Measurements from ENCODE around the gene PMP22.
A peak's percentile ranks its signal among the peaks of the same experiment; 100 is the strongest.

Gene PMP22

GRCh38 chr17:15265131-15265530, at the start of gene PMP22:
PMP22 (minus strand) TSS chr17:15265326; CDS start chr17:15260727, 4,599 bp downstream.
- no peak for FAIRE-seq
- DNase-seq (ENCODE audit: low spot score), result no peak

DNA sequence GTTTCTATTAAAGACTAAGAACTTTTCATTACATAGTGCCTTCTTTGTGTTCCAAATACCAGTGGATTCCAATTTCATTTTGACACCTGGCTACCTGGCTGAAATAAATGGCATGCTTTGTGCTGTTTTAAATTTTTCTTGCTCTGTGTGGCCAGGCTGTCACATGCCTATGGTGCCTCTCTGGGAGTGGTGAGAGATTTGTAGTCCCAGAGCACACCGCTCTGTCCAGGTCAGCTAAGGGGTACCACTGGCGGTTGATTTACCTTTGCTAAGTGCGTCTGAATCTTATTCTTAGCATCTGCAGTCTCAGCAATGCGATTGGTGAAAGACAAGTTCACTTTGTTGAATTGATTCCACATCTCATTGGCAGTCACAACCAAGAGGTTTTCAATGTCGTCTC, 46.9 kb upstream of the PMP22 start:
- FAIRE-seq, result no peak

DNA sequence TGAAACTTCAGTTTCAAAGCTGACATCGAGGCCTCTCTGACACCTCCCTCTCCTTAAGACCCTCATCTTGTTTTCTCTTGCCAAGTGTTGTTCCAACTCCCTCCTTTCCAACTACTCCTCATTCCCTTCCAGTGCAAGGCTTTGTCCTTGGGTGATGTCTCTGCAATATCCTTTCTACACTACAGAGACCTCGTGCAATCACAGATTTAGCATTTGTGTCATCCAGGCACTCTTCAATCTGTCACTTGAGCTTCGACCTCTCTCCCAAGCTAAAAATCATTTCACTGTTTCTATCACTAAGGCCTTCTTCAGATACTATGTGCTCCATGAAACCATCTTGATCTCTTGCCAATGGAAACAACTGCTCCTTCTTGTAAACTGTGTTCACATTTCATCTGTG, 44.7 kb upstream of the PMP22 start:
- DNase-seq (ENCODE audit: low spot score), result no peak
- FAIRE-seq, result no peak

More for the DNA sequence above, 46.9 kb upstream of the PMP22 start:
- no peak for DNase-seq (ENCODE audit: low spot score)

DNA sequence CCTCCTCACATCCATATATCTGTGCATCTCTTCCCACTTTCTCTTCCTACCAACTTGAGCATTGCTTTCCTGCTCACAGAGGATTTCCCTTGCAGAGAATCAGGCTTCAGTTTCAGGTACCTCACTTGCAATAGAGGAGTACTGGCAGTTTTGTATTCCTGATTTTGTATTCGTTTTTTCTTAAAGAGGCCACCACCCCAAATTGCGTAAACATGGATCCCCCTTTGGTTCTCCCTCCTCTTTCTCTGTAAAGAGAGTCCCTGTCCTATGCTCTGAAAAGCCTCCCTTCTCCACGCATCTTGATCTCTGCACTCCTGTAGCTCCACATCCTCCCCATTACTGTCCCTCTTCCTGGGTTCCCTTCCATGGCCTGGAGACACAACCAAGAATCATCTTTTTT, 44.1 kb upstream of the PMP22 start:
- no peak for DNase-seq (ENCODE audit: low spot score)
- no peak for FAIRE-seq

GRCh38 chr17:15308758-15309157, 43.6 kb upstream of the PMP22 start:
- no peak for FAIRE-seq
- DNase-seq (ENCODE audit: low spot score), result no peak

DNA sequence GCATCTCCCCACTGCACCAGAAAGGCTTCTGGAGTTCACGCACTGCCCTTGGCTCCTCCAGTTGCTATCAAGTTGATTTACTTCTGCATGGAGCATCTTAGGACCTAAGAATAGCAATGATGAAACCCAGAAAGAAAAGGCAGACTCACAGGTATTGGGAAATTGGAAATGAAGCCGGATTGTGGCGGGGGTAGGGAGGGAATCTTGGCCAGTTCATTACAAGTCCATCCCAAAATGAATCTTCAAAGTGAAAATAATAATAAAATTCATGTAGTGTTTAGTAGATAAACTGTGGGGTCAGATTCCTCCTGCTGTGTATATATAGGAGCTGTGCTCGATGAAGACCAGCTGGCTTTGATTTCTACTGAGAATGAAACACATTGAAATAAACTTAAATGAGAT, 42.6 kb upstream of the PMP22 start:
- FAIRE-seq (no peak), DNase-seq (ENCODE audit: low spot score) (no peak)

DNA sequence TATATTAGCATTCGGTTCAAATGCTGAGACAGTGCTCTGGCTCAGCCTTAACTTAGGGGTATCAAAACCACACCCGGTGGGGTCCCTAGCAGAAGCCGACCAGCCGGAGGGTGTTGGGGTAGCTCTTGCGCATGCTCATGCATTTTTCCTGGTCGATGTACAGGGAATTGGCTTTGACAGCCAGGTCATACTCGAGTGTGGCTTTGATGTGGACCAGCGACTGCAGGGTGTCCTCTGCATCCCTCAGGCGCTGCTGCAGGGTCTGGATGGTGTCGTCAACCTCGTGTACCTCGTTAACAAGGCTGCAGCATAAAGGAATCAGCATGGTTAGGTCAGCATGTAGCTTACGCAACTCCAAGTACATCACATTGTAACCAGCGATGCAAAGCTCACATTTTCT, 38.7 kb upstream of the PMP22 start:
- FAIRE-seq (no peak), DNase-seq (ENCODE audit: low spot score) (no peak)

GRCh38 chr17:15303268-15303667, 38.1 kb upstream of the PMP22 start:
- FAIRE-seq (no peak), DNase-seq (ENCODE audit: low spot score) (no peak)

GRCh38 chr17:15301845-15302244, 36.7 kb upstream of the PMP22 start:
- DNase-seq (ENCODE audit: low spot score) (no peak), FAIRE-seq (no peak)

DNA sequence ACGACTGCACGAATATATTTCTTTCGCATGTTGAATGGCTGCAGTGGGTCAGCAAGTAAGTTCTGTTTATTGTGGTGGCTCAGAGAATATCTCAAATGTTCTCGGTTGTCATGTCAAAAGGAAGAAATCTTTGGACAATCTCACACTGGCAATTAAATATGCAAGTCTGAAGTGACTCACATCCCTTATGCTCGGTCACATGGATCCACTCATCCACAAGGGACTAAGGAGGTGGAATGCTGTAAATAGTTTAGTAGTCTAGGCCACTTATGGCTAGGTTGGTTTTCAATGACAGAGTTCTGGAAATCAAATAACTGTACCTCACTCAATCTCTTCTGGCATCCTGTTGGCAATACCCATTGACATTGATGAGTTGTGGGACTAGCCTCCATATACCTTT, 33.0 kb upstream of the PMP22 start:
- peak; percentile 32 for DNase-seq (ENCODE audit: low spot score)
- no peak for FAIRE-seq

DNA sequence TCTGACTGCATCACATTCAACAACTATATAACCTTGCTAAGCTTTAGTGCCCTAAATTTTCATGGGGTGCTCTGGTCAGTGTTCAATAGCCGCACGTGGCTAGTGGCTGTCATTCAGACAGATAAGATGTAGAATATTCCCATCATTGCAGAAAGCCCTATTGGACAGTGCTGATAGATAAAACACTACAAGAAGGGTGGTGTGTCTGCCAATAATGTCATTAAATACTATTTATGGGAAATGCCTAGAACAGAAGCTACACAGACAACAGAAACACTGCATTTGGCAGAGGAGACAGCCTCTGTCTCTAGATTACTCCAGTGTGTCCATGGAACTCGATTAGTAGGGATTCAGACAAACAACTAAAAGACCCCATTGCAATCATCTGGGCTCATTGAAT, 28.4 kb upstream of the PMP22 start:
- FAIRE-seq (no peak), DNase-seq (ENCODE audit: low spot score) (no peak)

DNA sequence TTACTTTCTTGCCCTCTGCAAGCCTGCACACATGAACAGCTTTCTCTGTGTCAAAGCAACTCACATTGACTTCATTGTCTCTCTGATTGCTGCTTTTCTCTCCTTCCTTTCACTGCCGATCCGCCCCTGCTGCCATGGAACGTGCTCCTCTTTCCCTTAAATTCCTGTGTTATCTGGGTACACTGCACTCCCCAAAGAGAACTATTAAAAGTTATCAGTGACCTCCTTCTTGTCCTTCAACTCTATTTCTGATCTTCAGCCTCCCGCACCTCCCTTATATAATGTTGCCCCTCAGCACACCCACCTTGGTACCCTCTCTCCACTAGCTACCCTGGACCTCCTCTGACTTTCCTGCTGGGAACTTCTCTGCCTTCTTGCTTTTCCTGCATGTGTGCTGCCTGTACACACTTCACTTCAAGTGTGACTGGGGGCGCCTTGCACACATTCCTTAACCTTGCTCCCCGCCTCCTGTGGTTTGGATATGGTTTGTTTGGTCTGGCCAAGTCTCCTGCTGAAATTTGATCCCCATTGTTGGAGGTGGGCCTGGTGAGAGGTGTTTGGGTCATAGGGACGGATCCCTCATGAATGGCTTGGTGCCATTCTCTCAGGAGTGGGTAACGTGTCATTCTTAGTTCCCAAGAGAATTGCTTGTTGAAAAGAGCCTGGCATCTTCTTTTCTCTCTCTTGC, 26.7 kb upstream of the PMP22 start:
- DNase-seq (ENCODE audit: low spot score) (peak; percentile 8), FAIRE-seq (no peak)

- DNase-seq (ENCODE audit: low spot score) (no peak), FAIRE-seq (no peak)
Measured at GRCh38 chr17:15290605-15291004, 25.5 kb upstream of the PMP22 start.

DNA sequence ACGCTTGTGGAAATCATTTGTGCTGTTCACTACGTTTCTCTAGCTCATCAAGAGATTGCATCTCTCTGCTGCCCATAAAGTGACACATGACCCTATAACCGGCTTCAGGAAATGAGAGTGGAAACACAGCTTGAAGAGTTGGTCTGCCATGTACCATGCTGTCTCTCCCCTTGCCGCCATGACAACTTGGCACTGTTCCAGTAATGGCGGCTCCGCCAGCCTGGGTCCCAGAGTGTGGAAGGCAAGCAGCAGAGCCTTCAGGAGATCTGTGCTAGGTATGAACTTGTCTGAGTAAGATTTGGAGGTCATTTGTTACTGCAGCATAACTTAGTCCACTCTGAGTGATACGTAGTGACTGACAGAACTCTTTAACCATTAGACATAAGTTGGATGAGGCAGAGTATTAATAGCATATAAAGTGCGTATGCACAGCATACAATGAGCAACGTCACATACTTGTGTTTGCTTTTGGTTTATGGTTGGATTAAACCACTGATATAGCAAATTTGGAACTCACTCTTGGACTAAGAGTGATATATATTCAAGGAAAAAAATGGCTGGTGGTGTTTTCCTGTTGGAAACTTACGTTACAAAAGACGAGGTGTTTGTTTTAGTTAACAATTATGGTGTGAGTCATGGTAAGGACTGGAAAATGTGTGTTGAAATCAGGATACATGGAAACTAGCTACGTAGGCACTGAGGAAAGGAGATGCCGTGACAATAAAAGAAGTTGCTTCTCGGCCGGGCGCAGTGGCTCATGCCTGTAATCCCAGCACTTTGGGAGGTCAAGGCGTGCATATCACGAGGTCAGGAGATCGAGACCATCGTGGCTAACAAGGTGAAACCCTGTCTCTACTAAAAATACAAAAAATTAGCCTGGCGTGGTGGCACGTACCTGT, 24.4 kb upstream of the PMP22 start:
- peak; percentile 38 for DNase-seq (ENCODE audit: low spot score)
- no peak for FAIRE-seq

GRCh38 chr17:15288859-15289258, 23.7 kb upstream of the PMP22 start:
- FAIRE-seq, result no peak
- no peak for DNase-seq (ENCODE audit: low spot score)

DNA sequence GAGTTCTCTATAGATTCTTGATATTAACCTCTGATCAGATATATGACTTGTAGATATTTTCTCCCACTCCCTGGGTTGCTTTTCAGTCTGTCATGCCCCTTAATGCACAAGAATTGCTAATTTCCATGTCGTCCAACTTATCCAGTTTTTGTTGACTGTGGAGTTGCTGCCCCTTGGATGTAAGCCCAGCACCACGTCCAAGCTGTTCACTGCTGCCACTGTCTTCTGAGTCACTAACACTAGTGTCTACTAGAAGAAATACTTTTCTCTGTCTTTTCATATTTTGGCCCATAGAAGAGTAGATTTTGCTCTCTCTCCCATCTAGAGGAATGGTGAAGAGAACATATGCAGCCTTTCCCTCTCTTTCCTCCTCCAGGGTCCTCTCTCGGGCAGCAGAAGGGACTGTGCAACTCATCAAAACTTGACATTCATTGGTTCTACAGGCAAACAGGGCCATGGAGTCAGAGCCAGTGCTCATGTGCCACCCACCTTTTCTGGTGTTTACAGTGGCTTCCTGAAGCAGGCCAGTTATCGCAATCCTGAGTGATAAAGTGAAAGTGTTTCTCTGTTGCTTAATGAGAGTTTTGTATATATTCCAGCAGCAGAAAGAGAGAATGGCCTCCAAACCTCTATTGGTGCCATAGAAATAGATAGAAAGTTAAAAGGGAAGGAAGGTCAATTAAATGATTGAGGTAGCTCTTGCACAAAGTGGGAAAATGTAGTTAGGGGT, 22.6 kb upstream of the PMP22 start:
- DNase-seq (ENCODE audit: low spot score), result no peak
- FAIRE-seq, result no peak

GRCh38 chr17:15285466-15285865, 20.3 kb upstream of the PMP22 start:
- DNase-seq (ENCODE audit: low spot score) (no peak), FAIRE-seq (no peak)

DNA sequence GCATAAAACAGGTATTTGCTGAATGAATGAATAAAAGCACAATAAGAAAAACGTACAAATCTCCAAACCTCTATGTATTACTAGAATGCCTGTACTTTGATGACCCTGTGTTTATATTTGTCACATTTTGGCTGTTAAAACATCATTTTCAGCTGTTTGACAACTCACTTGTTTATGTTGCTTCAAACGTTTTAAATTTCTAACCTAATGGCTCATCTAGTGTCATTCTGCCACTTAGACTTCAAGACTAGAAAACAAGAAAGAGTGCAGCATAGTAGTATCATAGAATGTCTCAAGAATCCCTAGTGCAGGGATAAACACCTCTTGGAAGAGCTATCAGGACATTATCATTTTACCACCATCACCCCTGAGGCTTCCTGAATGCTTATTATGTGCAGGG, 19.4 kb upstream of the PMP22 start:
- DNase-seq (ENCODE audit: low spot score) (no peak), FAIRE-seq (no peak)

DNA sequence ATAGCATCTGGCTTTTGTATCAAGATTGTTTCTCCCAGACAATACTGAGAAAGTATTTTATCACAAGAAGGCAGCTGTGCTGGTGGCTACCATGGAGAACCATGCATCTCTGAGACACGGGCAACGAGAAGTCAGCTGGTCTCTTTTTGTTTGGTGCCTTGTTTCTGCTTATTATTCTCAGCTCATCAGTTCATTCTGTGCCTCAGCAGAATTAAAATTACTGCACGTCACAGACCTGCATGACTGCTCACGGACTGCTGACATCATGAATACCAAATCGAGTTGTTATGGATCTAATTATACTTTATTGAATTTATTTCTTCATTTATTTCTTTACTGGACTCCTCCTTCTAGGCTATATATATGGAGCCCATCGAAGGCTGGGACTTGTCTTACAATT, 19.0 kb upstream of the PMP22 start:
- DNase-seq (ENCODE audit: low spot score) (no peak), FAIRE-seq (no peak)

GRCh38 chr17:15281909-15282308, 16.8 kb upstream of the PMP22 start:
- no peak for FAIRE-seq
- no peak for DNase-seq (ENCODE audit: low spot score)

DNA sequence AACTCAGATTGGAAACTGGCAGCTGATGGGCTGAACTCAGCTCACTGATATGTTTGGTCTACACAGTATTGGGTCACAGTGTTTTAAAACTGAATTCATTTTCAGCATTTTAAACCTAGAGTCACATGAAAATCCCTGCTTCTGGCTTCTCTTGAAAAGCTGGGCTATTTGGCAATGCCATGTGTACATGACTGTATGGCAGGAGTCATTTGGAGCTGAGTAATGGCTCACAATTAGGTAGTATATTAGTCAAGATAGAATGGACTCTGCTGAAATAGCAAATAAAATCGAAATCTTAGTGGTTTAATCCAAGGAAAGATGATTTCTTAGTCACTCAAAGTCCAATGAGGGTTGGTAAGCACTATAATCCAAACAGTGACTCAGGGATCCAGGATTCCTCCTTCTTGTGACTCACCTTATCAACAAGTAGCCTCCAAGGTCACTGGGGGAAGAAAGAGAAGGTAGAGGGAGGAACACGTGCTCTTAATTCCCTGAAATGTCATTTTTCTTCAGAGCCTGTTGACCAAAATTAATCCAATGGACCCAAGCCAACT, 13.9 kb upstream of the PMP22 start:
- FAIRE-seq (peak; percentile 97), DNase-seq (ENCODE audit: low spot score) (peak; percentile 96)

DNA sequence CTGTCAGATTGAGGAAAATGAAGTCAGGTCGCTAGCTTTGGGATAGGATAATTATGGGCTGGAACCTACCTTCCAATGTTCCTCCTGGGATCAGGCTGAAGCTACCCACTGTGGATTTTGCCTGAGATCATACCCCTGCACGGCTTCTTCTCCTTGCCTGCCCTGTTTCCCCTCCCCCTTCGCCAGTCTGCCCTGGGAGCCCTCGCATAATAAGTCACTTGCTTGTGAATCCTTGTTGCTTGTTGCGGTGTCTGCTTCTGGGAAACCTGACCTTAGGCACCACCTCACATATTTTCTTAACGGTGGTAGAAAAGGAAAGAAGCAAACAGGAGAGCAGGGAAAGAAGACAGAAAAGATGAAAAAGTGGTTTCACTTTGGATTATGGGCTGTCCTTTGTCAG, 13.3 kb upstream of the PMP22 start:
- peak; percentile 54 for FAIRE-seq
- DNase-seq (ENCODE audit: low spot score), result peak; percentile 66
